B cell (primary cell): ENCODE data around the gene TRERF1. TPM values are rescaled to one million over a fixed set of nuclear protein-coding genes. Genes with fewer than 3 reads are reported as not detected.
A peak's percentile ranks its signal among the peaks of the same experiment; 100 is the strongest.

Experiments
- ATAC-seq: fragments of 200-7000 bp; cut with Tn5 transposase; one replicate; pipeline ENCODE4 v1.10.0; 2021; ENCODE audit warnings: low read depth, mild to moderate bottlenecking, moderate number of reproducible peaks, moderate library complexity
- CTCF ChIA-PET: fragments of 350-600 bp; sonication (Branson Sonifier 250); formaldehyde crosslinking; loops from one replicate; lab custom pipeline; 2021; ENCODE audit warnings: antibody characterized with exemption, inconsistent platforms; lab: Charles Lee
- POLR2A ChIA-PET: fragments of 350-600 bp; sonication (Branson Sonifier 250); formaldehyde crosslinking; loops from one replicate; lab custom pipeline; 2021; ENCODE audit warnings: antibody characterized with exemption; lab: Charles Lee
- DNase-seq: peaks from one replicate; pipeline ENCODE4 v3.0.0; 2013
- H2AFZ ChIP-seq: 2 replicates; pipeline ENCODE4 v1.6.1; 2012; ENCODE audit warnings: mild to moderate bottlenecking, low read depth, low read length; ENCODE audit not compliant: insufficient read depth, poor library complexity, severe bottlenecking
- H3K27ac ChIP-seq, 2 donors: 1 replicate in 1 of 2; 2 replicates in 1 of 2; pipeline ENCODE4 v1.5.1; 2012 to 2013; ENCODE audit warnings: low read length in 2 of 2, mild to moderate bottlenecking in 2 of 2, moderate library complexity in 1 of 2
- H3K27me3 ChIP-seq, 4 experiments: fragments of 200-600 bp in 1 of 4; sonication (generic) in 1 of 4; replicated peaks in 1 of 4; 1 replicate in 2 of 4; 2 replicates in 2 of 4; pipeline versions ENCODE4 v1.6.1 to v1.7.0; 2013 to 2016; ENCODE audit warnings: low read length in 3 of 4, mild to moderate bottlenecking in 2 of 4, mixed read lengths in 1 of 4, moderate library complexity in 1 of 4; ENCODE audit not compliant: insufficient read depth in 4 of 4, control insufficient read depth in 3 of 4; ENCODE audit errors: control extremely low read depth in 1 of 4
- H3K36me3 ChIP-seq, 2 experiments: replicated peaks in 1 of 2; 1 replicate in 1 of 2; 2 replicates in 1 of 2; pipeline versions ENCODE4 v1.6.1 to v1.7.1; 2013; ENCODE audit warnings: low read length in 1 of 2; ENCODE audit not compliant: insufficient read depth in 2 of 2, control insufficient read depth in 1 of 2; ENCODE audit errors: control extremely low read depth in 1 of 2, extremely low read depth in 1 of 2
- H3K4me1 ChIP-seq, 2 donors: fragments of 200-600 bp in 1 of 2; sonication (generic) in 1 of 2; 1 replicate in 1 of 2; 2 replicates in 1 of 2; pipeline versions ENCODE4 v1.5.1 to v1.6.1; 2013 to 2017; ENCODE audit warnings: low read length in 2 of 2; ENCODE audit not compliant: control insufficient read depth in 2 of 2, insufficient read depth in 2 of 2
- H3K4me2 ChIP-seq: replicated peaks from 2 replicates; pipeline ENCODE3; 2012; ENCODE audit warnings: mild to moderate bottlenecking, low read depth, low read length; ENCODE audit not compliant: poor library complexity, severe bottlenecking
- H3K4me3 ChIP-seq, 5 experiments: fragments of 200-600 bp in 1 of 5; sonication (generic) in 1 of 5; 1 replicate in 3 of 5; 2 replicates in 2 of 5; pipeline versions ENCODE4 v1.5.1 to v1.7.0; 2011 to 2016; ENCODE audit warnings: low read length in 4 of 5, mild to moderate bottlenecking in 4 of 5, low read depth in 2 of 5, control low read depth in 1 of 5, moderate library complexity in 1 of 5; ENCODE audit not compliant: insufficient read depth in 1 of 5; ENCODE audit errors: control extremely low read depth in 1 of 5, extremely low read depth in 1 of 5
- H3K79me2 ChIP-seq: fragments of 200-600 bp; sonication (generic); one replicate; pipeline ENCODE4 v1.6.0; 2016; ENCODE audit warnings: low read length; ENCODE audit not compliant: control insufficient read depth, insufficient read depth
- H3K9ac ChIP-seq: fragments of 200-600 bp; sonication (generic); 2 replicates; pipeline ENCODE4 v1.6.1; 2017; ENCODE audit warnings: mild to moderate bottlenecking, low read length, moderate library complexity
- H3K9me3 ChIP-seq, 3 donors: one replicate each; pipeline versions ENCODE4 v1.6.1 to v1.7.1; 2013; ENCODE audit warnings: low read length in 2 of 3; ENCODE audit not compliant: control insufficient read depth in 2 of 3, insufficient read depth in 1 of 3; ENCODE audit errors: control extremely low read depth in 1 of 3
- H4K20me1 ChIP-seq: 2 replicates; pipeline ENCODE4 v1.6.0; 2012; ENCODE audit warnings: mild to moderate bottlenecking, low read length; ENCODE audit not compliant: insufficient read depth, control insufficient read depth, poor library complexity, severe bottlenecking
- H3K27ac Mint-ChIP-seq: one replicate; pipeline ENCODE4 v1.8.0; 2021; ENCODE audit warnings: mixed read lengths
- H3K27me3 Mint-ChIP-seq: one replicate; pipeline ENCODE4 v1.8.0; 2021; ENCODE audit warnings: mixed read lengths
- H3K4me1 Mint-ChIP-seq: one replicate; pipeline ENCODE4 v1.8.0; 2021; ENCODE audit warnings: mixed read lengths
- H3K4me3 Mint-ChIP-seq: one replicate; pipeline ENCODE4 v1.8.0; 2021; ENCODE audit warnings: mixed read lengths
- H3K9me3 Mint-ChIP-seq: one replicate; pipeline ENCODE4 v1.8.0; 2022; ENCODE audit warnings: mixed read lengths; ENCODE audit not compliant: insufficient read depth
- EZH2 ChIP-seq: IDR thresholded peaks from 2 replicates; pipeline ENCODE4 v1.6.1; 2012; ENCODE audit warnings: borderline replicate concordance, low read depth, mild to moderate bottlenecking, moderate library complexity, low read length; ENCODE audit not compliant: insufficient read depth, poor library complexity, severe bottlenecking
- WGBS: methylation state at CpG from one replicate; pipeline ENCODE4 v1.1.5; 2013; ENCODE audit warnings: missing lambda C conversion rate; ENCODE audit not compliant: insufficient coverage; 5-methylcytosine and 5-hydroxymethylcytosine counted together
- intact Hi-C: fragments of 100-400 bp; cut with micrococcal nuclease; formaldehyde crosslinking; loops from one replicate; pipeline ENCODE4 v1.10.0; 2022
- polyA plus RNA-seq: library from polyadenylated mRNA; depleted of rRNA; stranded (reverse); fragments of >200 nt; gene quantifications from 2 replicates; pipeline ENCODE4 v1.2.3, GENCODE V29; 2012
- total RNA-seq, 2 donors: library from RNA; stranded (reverse); fragments of 120-200 nt in 1 of 2; gene quantifications; 1 replicate in 1 of 2; 2 replicates in 1 of 2; pipeline versions ENCODE4 v1.2.3 to v1.2.4, GENCODE V29; 2013 to 2022
- TF ChIP-seq, protein P1 (sequence below): fragments of 200-600 bp; IDR thresholded peaks from one replicate; pipeline ENCODE4 v1.8.0; 2022; ENCODE audit warnings: antibody characterized with exemption, mild to moderate bottlenecking

TRERF1 gene
- total and polyA plus RNA-seq, 2 donors (not counting 1 experiment from before 2014, with no cell fraction given): 3.5 to 6.7 TPM

DNA sequence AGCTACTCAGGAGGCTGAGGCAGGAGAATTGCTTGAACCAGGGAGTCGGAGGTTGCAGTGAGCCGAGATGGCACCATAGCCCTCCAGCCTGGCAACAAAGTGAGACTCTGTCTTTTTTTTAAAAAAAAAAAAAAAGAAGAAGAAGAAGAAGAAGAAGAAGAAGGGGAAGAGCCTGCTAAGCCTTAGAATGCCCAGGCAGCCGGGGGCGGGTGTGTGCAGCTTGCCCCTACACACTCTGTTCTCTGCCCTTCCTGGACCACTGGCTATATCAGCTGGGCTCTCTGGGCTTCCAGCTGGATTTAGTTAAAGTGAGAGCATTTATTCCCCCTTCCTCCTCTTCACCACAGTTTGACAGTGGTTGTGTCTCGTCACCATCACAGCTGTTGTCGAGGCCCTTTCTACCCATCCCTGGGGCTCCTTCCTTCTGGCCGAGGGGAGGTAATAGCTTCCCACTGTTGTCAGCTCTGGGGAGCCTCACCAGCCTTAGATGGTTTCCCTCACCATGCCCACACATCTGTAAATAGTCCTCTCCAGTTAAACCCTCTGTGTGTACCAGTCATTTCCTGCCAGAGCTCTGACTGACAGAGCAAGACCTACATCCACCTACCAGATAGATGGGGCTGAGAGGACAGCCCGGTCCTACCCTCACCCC, 77.6 kb downstream of the TRERF1 start:
- TF ChIP-seq, protein P1, sequence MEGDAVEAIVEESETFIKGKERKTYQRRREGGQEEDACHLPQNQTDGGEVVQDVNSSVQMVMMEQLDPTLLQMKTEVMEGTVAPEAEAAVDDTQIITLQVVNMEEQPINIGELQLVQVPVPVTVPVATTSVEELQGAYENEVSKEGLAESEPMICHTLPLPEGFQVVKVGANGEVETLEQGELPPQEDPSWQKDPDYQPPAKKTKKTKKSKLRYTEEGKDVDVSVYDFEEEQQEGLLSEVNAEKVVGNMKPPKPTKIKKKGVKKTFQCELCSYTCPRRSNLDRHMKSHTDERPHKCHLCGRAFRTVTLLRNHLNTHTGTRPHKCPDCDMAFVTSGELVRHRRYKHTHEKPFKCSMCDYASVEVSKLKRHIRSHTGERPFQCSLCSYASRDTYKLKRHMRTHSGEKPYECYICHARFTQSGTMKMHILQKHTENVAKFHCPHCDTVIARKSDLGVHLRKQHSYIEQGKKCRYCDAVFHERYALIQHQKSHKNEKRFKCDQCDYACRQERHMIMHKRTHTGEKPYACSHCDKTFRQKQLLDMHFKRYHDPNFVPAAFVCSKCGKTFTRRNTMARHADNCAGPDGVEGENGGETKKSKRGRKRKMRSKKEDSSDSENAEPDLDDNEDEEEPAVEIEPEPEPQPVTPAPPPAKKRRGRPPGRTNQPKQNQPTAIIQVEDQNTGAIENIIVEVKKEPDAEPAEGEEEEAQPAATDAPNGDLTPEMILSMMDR: no peak
- no peak for TF ChIP-seq EZH2
- Mint-ChIP-seq H3K9me3 (no peaks in the 10 kb centered on the region), H3K4me1 (peaks cover 37% of the 10 kb centered on the region), H3K27me3 (peaks cover 2% of the 10 kb centered on the region), H3K4me3 (peak overlapping the region; percentile 13), H3K27ac (peak overlapping the region; percentile 53)
- no peaks in the 10 kb centered on the region for H3K79me2 ChIP-seq
- H3K9ac ChIP-seq: no peak overlapping the region
- H4K20me1 ChIP-seq: no peaks in the 10 kb centered on the region
- intact Hi-C loops: no loop called here
- H2AFZ ChIP-seq: no peak overlapping the region
- ChIA-PET CTCF (no interaction called here), POLR2A (interaction anchor here (0.7 to 1.2 kb wide), 3 partner anchors 16 to 1024 kb away, joined by 3 to 9 read pairs (median 4); no protein-coding TSS in a partner anchor)
- H3K27ac ChIP-seq: no peak overlapping the region
- H3K27me3 ChIP-seq: no peaks in the 10 kb centered on the region
- WGBS: 36% methylated on average over 5 of the region's 8 CpGs
- H3K4me3 ChIP-seq: no peak overlapping the region
- ATAC-seq: peak; percentile 29
- H3K36me3 ChIP-seq: no peaks in the 10 kb centered on the region
- no peaks in the 10 kb centered on the region for H3K9me3 ChIP-seq
- no peak overlapping the region for H3K4me2 ChIP-seq
- H3K4me1 ChIP-seq: peaks cover 5 to 22% of the 10 kb centered on the region in 2 donors
- no peak for DNase-seq

- Mint-ChIP-seq H3K4me1 (peaks cover 40% of the 10 kb centered on the region), H3K9me3 (no peaks in the 10 kb centered on the region), H3K27me3 (peaks cover 2% of the 10 kb centered on the region), H3K4me3 (no peak overlapping the region), H3K27ac (no peak overlapping the region)
- intact Hi-C loops: no loop called here
- no CpG with 5 or more reads among the region's 4 CpGs for WGBS
- Histone ChIP-seq H3K36me3 (no peaks in the 10 kb centered on the region), H3K4me1 (peaks cover 13 to 37% of the 10 kb centered on the region in 2 donors), H3K79me2 (no peaks in the 10 kb centered on the region), H3K9me3 (no peaks in the 10 kb centered on the region), H4K20me1 (no peaks in the 10 kb centered on the region), H3K27ac (no peak overlapping the region), H3K4me2 (no peak overlapping the region), H2AFZ (no peak overlapping the region), H3K9ac (no peak overlapping the region), H3K4me3 (no peak overlapping the region), H3K27me3 (no peaks in the 10 kb centered on the region)
- CTCF ChIA-PET: no interaction called here
- ATAC-seq: no peak
- POLR2A ChIA-PET: no interaction called here
- no peak for DNase-seq
- TF ChIP-seq, protein P1: no peak
- no peak for TF ChIP-seq EZH2
Measured at GRCh38 chr6:42372699-42373098, 79.0 kb downstream of the TRERF1 start.
